Measurements from ENCODE around the gene PAPOLB.

- TF ChIP-seq CTCF (IDR thresholded peaks at IDR 0.05) (no peak), FOXJ3 (CRISPR knock-in tag; IDR thresholded peaks at IDR 0.05; ENCODE audit: borderline replicate concordance) (no peak), E2F4 (CRISPR knock-in tag; IDR thresholded peaks at IDR 0.05; ENCODE audit: borderline replicate concordance, low read depth) (no peak), PRRX2 (CRISPR knock-in tag; IDR thresholded peaks at IDR 0.05) (no peak), SMAD3 (CRISPR knock-in tag; IDR thresholded peaks at IDR 0.05; ENCODE audit: borderline replicate concordance) (no peak), HMGA2 (CRISPR knock-in tag; IDR thresholded peaks at IDR 0.05) (no peak), ATF2 (CRISPR knock-in tag; IDR thresholded peaks at IDR 0.05; ENCODE audit: borderline replicate concordance, low read depth) (no peak), ZNF512 (CRISPR knock-in tag; IDR thresholded peaks at IDR 0.05; ENCODE audit: borderline replicate concordance) (no peak), SP1 (CRISPR knock-in tag; conservative IDR thresholded peaks at IDR 0.05) (no peak), CREB1 (CRISPR knock-in tag; IDR thresholded peaks at IDR 0.05) (no peak), ZNF281 (CRISPR knock-in tag; IDR thresholded peaks at IDR 0.05) (no peak)
Measured at GRCh38 chr7:4808565-4808964, 53.3 kb downstream of the PAPOLB start.
